Activated CD4-positive, alpha-beta T cell treated with anti-CD3 and anti-CD28 coated beads, Interleukin-2, Interleukin-4, amounts not matched to agents 100 ng/mL and 50 ng/mL, durations not matched to agents 16 hours and 8 hours (primary cell): ENCODE data around the gene RCAN2.

Experiments
- DNase-seq: peaks from one replicate; pipeline ENCODE4 v3.0.0-alpha.2; 2020; ENCODE audit warnings: low spot score

RCAN2 gene

GRCh38 chr6:46290421-46291274, 200.6 kb downstream of the RCAN2 start:
- DNase-seq = no peak

- DNase-seq = no peak
These were observed 201.4 kb downstream of the RCAN2 start for GRCh38 chr6:46289898-46290297.

- DNase-seq = no peak
These were observed 202.4 kb downstream of the RCAN2 start for GRCh38 chr6:46288835-46289234.

GRCh38 chr6:46287681-46288080, 203.6 kb downstream of the RCAN2 start:
- DNase-seq = peak; percentile 17

- DNase-seq = no peak
These were observed 204.2 kb downstream of the RCAN2 start for GRCh38 chr6:46287043-46287442.

- no peak for DNase-seq
These were observed 206.8 kb downstream of the RCAN2 start for GRCh38 chr6:46284475-46284874.

GRCh38 chr6:46281110-46281509, 210.1 kb downstream of the RCAN2 start:
- no peak for DNase-seq

- DNase-seq = no peak
These were observed 211.4 kb downstream of the RCAN2 start for GRCh38 chr6:46279874-46280273.

GRCh38 chr6:46276576-46277142, 214.6 kb downstream of the RCAN2 start:
- DNase-seq = no peak

GRCh38 chr6:46274502-46274901, 216.7 kb downstream of the RCAN2 start:
- DNase-seq = no peak

- no peak for DNase-seq
These were observed 217.3 kb downstream of the RCAN2 start for GRCh38 chr6:46273911-46274310.

- no peak for DNase-seq
These were observed 219.5 kb downstream of the RCAN2 start for GRCh38 chr6:46271728-46272127.

GRCh38 chr6:46271107-46271506, 220.1 kb downstream of the RCAN2 start:
- no peak for DNase-seq

- DNase-seq = no peak
These were observed 220.9 kb downstream of the RCAN2 start for GRCh38 chr6:46270336-46270735.

- DNase-seq = no peak
These were observed 221.6 kb downstream of the RCAN2 start for GRCh38 chr6:46269447-46270229.

- DNase-seq = no peak
These were observed 223.7 kb downstream of the RCAN2 start for GRCh38 chr6:46267515-46267914.

GRCh38 chr6:46265373-46265772, 225.9 kb downstream of the RCAN2 start:
- DNase-seq = no peak

GRCh38 chr6:46263707-46264086, 227.6 kb downstream of the RCAN2 start:
- DNase-seq = no peak

- DNase-seq = no peak
These were observed 228.1 kb downstream of the RCAN2 start for GRCh38 chr6:46262928-46263706.

GRCh38 chr6:46258249-46258648, 233.0 kb downstream of the RCAN2 start:
- no peak for DNase-seq

- no peak for DNase-seq
These were observed 235.7 kb downstream of the RCAN2 start for GRCh38 chr6:46255528-46255927.

GRCh38 chr6:46254946-46255345, 236.3 kb downstream of the RCAN2 start:
- no peak for DNase-seq
